RWPE2 (cell line): ENCODE measurements around the gene IL32.
"Not testable (repeated sequence)": the region's sequence is repeated elsewhere in the genome, so short reads cannot be mapped to it uniquely, and the experiment has no call there.

Experiments used
- ATAC-seq: fragments of 200-7000 bp; cut with Tn5 transposase; 3 replicates; pipeline ENCODE4 v1.9.1; 2021; ENCODE audit warnings: low read depth
- DNase-seq: peaks from one replicate; pipeline ENCODE4 v3.0.0-alpha.2; 2020; ENCODE audit warnings: low spot score
- H3K27ac ChIP-seq: fragments of 450-650 bp; 2 replicates; pipeline ENCODE4 v1.5.1; 2017; ENCODE audit warnings: mild to moderate bottlenecking; ENCODE audit not compliant: poor library complexity, severe bottlenecking
- H3K27me3 ChIP-seq: fragments of 250-450 bp; sonication (Bioruptor Pico); 2 replicates; pipeline ENCODE4 v1.5.1; 2021; ENCODE audit warnings: mild to moderate bottlenecking, moderate library complexity; ENCODE audit not compliant: insufficient read depth, poor library complexity, severe bottlenecking
- H3K36me3 ChIP-seq: fragments of 250-450 bp; sonication (Bioruptor Pico); 2 replicates; pipeline ENCODE4 v1.5.1; 2020; ENCODE audit warnings: low read depth, mild to moderate bottlenecking, moderate library complexity
- H3K4me1 ChIP-seq: fragments of 250-450 bp; sonication (Bioruptor Pico); 2 replicates; pipeline ENCODE4 v1.5.1; 2021; ENCODE audit warnings: mild to moderate bottlenecking, moderate library complexity; ENCODE audit not compliant: insufficient read depth, poor library complexity, severe bottlenecking
- H3K4me3 ChIP-seq: fragments of 250-450 bp; sonication (Bioruptor Pico); 2 replicates; pipeline ENCODE4 v1.5.1; 2021; ENCODE audit warnings: mild to moderate bottlenecking, moderate library complexity; ENCODE audit not compliant: severe bottlenecking
- H3K9me3 ChIP-seq: fragments of 250-450 bp; sonication (Bioruptor Pico); 2 replicates; pipeline ENCODE4 v1.5.1; 2021; ENCODE audit warnings: mild to moderate bottlenecking, moderate library complexity; ENCODE audit not compliant: severe bottlenecking
- CTCF ChIP-seq: fragments of 450-650 bp; IDR thresholded peaks from one replicate; pipeline ENCODE4 v1.5.1; 2017; ENCODE audit warnings: mild to moderate bottlenecking, moderate library complexity; ENCODE audit not compliant: poor library complexity, severe bottlenecking

The IL32 gene

GRCh38 chr16:3073448-3073847 lies 8.0 kb downstream of the IL32 start:
- Histone ChIP-seq H3K36me3 (no peaks in the 10 kb centered on the region), H3K27ac (no peak overlapping the region), H3K27me3 (peaks cover 3% of the 10 kb centered on the region), H3K4me1 (no peaks in the 10 kb centered on the region), H3K9me3 (no peaks in the 10 kb centered on the region), H3K4me3 (no peak overlapping the region)
- ATAC-seq (no peak), DNase-seq (no peak)
- TF ChIP-seq CTCF = no peak

- no peak for TF ChIP-seq CTCF
- Histone ChIP-seq H3K9me3 (no peaks in the 10 kb centered on the region), H3K4me1 (no peaks in the 10 kb centered on the region), H3K36me3 (no peaks in the 10 kb centered on the region), H3K27ac (no peak overlapping the region), H3K4me3 (no peak overlapping the region), H3K27me3 (peaks cover 11% of the 10 kb centered on the region)
- DNase-seq (no peak), ATAC-seq (no peak)
These were observed 9.6 kb downstream of the IL32 start for GRCh38 chr16:3074860-3075522.

- Histone ChIP-seq H3K4me1 (no peaks in the 10 kb centered on the region), H3K27me3 (peaks cover 13% of the 10 kb centered on the region), H3K4me3 (no peak overlapping the region), H3K9me3 (no peaks in the 10 kb centered on the region), H3K27ac (no peak overlapping the region), H3K36me3 (no peaks in the 10 kb centered on the region)
- no peak for DNase-seq
- no peak for TF ChIP-seq CTCF
- no peak for ATAC-seq
These were observed 10.1 kb downstream of the IL32 start for GRCh38 chr16:3075523-3075915.

GRCh38 chr16:3075946-3076345 lies 10.5 kb downstream of the IL32 start:
- not testable (repeated sequence) for H3K4me1 ChIP-seq, H3K9me3 ChIP-seq, H3K4me3 ChIP-seq, H3K27ac ChIP-seq, H3K36me3 ChIP-seq, ATAC-seq, DNase-seq
- H3K27me3 ChIP-seq = peaks cover 13% of the 10 kb centered on the region

- ATAC-seq (no peak), DNase-seq (no peak)
- no peaks in the 10 kb centered on the region for H3K4me1 ChIP-seq
- no peak overlapping the region for H3K4me3 ChIP-seq
- TF ChIP-seq CTCF = no peak
- H3K27me3 ChIP-seq = peaks cover 13% of the 10 kb centered on the region
- H3K27ac ChIP-seq = no peak overlapping the region
- no peaks in the 10 kb centered on the region for H3K36me3 ChIP-seq
- no peaks in the 10 kb centered on the region for H3K9me3 ChIP-seq
These were observed 11.1 kb downstream of the IL32 start for GRCh38 chr16:3076577-3076976.
